RCC 7860 (cell line): ENCODE results near the gene RAET1E.
"Not testable (repeated sequence)": the region's sequence is repeated elsewhere in the genome, so short reads cannot be mapped to it uniquely, and the experiment has no call there.

Source experiments
- DNase-seq: peaks from one replicate; pipeline ENCODE4 v3.0.0-alpha.2; 2015; ENCODE audit warnings: low spot score
- FAIRE-seq: peaks from 2 replicates; lab custom pipeline; 2012; peaks lifted over from hg19 to GRCh38; lab: Jason Lieb, UNC

RAET1E gene

GRCh38 chr6:149913085-149913484, 15.2 kb upstream of the RAET1E start:
- no peak for FAIRE-seq

GRCh38 chr6:149912680-149913079, 14.8 kb upstream of the RAET1E start:
- FAIRE-seq, DNase-seq: not testable (repeated sequence)

More at GRCh38 chr6:149913085-149913484, 15.2 kb upstream of the RAET1E start:
- DNase-seq: no peak

DNA sequence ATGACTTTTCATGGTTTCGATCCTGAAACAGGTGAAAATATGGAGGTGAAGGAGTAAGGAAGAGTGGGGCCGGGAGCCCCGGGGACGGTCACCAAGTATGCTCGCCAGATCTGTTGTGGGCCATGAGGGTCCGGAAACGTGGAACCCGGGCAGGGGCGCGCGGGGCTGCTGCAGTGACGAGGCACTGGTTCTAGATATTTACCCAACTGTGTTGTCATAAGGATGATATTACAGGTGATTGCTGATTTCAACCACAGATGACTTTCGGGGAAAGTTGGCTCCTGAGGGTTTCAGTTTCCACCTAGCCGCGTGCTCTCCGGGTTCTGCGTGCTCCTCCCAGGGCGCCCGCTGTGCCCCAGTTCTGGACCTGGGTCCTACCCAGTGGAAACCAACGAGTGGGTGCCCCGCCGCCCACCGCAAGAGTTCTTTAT, 12.8 kb upstream of the RAET1E start:
- no peak for FAIRE-seq
- no peak for DNase-seq

DNA sequence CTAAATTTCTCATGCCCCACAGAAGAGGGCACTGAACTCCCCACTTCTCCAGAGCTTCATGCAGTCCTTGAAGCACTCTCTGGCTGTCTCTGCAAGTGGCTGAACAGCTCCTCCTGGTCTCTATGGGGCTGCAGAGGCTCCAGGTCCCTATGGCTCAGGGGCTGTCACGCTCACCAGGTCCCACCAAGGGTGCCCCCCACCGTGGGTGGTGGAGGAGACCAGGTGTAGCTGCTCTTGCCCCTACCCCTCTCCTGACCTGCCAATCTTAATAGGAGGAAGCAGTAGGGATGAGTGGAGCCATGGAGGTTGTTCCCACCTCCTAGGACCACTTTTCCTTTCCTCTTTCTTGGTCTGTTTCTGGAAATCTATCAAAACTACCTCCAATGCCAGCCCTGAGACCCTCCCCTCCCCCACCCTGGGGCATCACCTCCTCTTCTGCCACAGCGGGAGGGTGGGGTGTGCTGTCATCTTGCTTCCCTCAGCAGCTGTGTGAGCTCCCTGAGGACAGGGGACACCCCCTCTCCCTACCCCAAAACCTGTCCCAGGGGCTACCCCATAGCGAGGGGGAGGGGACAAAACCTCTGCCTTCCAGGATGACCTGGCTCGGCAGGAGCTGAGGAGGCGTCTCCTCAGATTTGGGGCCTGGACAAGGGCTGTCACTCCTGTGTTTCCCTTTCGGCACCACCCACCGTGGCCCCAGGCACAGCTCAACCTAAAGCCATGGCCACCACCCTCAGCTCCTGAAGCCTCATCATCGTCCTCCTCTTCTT, 12.0 kb upstream of the RAET1E start:
- no peak for FAIRE-seq
- DNase-seq: no peak

DNA sequence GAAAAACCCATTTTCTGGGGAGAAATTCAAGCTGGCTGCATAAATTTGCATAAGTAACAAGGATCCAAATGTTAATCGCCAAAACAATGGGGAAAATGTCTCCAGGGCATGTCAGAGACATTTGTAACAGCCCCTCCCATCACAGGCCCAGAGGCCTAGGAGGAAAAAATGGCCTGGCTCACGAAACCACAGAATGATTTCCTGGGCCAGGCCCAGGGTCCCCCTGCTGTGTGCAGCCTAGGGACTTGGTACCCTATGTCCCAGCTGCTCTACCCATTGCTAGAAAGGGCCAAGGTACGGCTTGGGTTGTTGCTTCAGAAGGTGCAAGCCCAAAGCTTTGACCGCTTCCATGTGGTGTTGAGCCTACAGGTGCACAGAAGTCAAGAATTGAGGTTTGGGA, 10.6 kb upstream of the RAET1E start:
- FAIRE-seq, DNase-seq: not testable (repeated sequence)

DNA sequence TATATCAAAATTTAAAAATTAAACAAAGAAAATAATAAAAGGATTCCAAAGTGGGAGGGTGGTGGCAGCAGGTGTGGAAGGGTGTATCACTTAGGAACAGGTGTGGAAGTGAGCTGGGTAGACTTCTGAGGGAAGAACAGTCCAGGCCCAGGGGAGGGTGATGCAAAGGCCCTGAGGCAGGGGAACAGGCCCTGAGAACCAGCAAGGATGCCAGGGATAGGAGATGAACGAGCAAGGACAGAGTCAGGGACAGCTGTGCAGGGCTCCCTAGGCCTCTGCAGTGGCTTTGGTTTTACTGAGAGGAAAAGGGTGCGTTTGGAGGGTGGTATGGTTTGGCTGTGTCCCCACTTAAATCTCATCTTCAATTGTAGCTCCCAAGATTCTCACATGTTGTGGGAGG, 9.4 kb upstream of the RAET1E start:
- no peak for FAIRE-seq
- DNase-seq: no peak

- DNase-seq: no peak
- no peak for FAIRE-seq
These were observed 8.5 kb upstream of the RAET1E start for GRCh38 chr6:149906405-149906804.

- DNase-seq: no peak
- FAIRE-seq: no peak
These were observed 8.0 kb upstream of the RAET1E start for GRCh38 chr6:149905911-149906371.

GRCh38 chr6:149905371-149905910, 7.5 kb upstream of the RAET1E start:
- FAIRE-seq (no peak), DNase-seq (no peak)

- FAIRE-seq: no peak
- no peak for DNase-seq
These were observed 6.9 kb upstream of the RAET1E start for GRCh38 chr6:149904661-149905370.

- no peak for DNase-seq
- no peak for FAIRE-seq
These were observed 6.2 kb upstream of the RAET1E start for GRCh38 chr6:149903938-149904611.

DNA sequence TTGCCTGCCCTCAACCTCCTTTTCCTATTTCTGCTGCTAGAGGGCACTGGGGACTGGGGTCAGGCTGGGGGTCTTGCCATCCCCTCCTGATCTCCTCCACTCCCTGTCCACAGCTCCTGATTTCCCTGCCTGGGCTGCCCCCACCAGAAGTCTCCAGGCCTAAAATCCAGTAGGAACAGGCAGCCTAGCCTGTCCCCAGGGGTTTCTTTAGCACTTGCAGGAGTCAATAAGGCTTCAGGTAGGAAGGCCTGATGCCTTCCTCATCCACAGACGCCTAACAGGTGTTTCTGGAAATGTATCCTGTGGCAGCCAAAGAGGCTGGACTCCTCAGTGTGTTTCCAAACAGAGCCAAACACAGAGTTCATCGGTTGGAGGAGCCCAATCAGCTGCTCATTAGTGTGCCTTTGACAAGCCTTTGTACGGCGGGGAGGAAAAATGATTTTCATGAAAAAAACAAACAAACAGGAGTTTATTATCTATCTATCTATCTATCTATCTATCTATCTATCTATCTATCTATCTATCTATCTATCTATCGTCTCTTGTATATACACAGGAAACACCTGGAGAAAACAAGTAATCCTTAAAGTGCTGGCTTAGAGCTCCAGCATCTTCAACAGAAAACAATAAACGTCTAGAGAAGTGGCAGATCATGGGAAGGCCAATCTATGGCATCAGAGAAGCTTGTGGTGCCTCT, 3.7 kb upstream of the RAET1E start:
- no peak for DNase-seq

GRCh38 chr6:149900620-149901443, 2.9 kb upstream of the RAET1E start:
- no peak for DNase-seq
- no peak for FAIRE-seq

More for the DNA sequence above, 3.7 kb upstream of the RAET1E start:
- no peak for FAIRE-seq

GRCh38 chr6:149899926-149900619, 2.2 kb upstream of the RAET1E start:
- FAIRE-seq: no peak

GRCh38 chr6:149899486-149899885, 1.6 kb upstream of the RAET1E start:
- DNase-seq: no peak
- FAIRE-seq: no peak

More at GRCh38 chr6:149899926-149900619, 2.2 kb upstream of the RAET1E start:
- DNase-seq: no peak

- FAIRE-seq: no peak
These were observed 1.1 kb upstream of the RAET1E start for GRCh38 chr6:149898966-149899365.

GRCh38 chr6:149897015-149897697, 757 bp downstream of the RAET1E start:
- FAIRE-seq (peak; percentile 67), DNase-seq (peak; percentile 69)

More at GRCh38 chr6:149898966-149899365, 1.1 kb upstream of the RAET1E start:
- no peak for DNase-seq

DNA sequence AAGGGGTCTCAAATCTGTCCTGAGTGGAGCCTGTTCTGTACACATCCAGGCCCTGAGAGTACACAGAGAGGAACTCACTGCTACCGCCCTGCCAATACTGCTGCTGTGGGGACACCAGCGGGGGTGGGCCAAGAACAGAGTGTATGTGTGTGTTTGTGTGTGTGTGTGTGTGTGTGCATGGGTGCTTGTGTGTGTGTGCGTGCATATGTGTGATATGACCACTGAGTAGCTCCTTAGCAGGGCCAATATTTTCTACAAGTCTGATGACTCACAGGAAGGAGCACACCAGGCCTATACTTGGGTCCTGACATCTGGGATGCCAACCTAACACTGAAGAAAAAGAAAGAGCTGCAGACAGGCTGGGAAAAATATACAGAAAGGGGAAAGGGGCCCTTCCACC, 1.4 kb downstream of the RAET1E start:
- FAIRE-seq (no peak), DNase-seq (peak; percentile 30)
